Stimulated activated naive CD4-positive, alpha-beta T cell (primary cell): ENCODE data around the gene PDCD1.
"Not testable (repeated sequence)": the region's sequence is repeated elsewhere in the genome, so short reads cannot be mapped to it uniquely, and the experiment has no call there.

Source experiments
- DNase-seq, 6 experiments: peaks; one replicate each; lab custom pipeline; 2025; lab: John Stamatoyannopoulos, UW

PDCD1 gene

DNA sequence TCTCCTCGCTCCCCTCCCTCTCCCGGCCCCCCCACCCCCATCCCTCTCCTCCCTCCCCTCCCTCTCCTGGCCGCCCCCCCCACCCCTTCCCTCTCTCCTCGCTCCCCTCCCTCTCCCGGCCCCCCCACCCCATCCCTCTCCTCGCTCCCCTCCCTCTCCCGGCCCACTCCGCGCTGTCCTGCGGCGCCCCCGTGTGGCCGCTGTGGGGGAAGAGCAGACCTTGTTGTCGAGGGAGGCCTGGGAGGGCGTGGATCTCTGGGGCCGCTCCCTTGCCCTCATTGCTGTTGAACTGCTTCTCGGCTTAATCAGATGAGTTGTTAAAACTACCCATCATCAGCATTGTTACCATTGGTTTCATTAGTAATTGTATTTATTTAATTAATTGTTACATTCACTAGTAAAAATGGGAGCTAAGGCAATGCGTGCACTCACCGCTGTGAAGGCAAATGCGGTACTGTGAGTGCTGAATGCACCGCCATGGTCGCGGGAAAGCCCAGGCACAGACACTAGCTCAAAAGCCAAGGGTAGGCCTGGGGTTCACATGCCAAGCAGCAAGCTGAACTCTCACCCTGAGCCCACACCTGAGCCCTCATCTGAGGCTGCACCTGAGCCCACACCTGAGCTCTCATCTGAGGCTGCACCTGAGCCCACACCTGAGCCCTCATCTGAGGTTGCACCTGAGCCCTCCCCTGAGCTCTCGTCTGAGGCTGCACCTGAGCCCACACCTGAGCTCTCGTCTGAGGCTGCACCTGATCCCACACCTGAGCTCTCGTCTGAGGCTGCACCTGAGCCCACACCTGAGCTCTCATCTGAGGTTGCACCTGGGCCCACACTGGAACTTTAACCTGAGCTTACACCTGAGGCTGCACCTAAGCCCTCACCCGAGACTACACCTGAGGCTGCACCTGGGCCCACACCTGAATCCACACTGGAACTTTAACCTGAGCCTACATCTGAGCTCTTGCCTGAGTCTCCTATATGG is 19.6 kb upstream of the PDCD1 start:
- peak; percentile 53 to 76 (median 68) for DNase-seq

DNA sequence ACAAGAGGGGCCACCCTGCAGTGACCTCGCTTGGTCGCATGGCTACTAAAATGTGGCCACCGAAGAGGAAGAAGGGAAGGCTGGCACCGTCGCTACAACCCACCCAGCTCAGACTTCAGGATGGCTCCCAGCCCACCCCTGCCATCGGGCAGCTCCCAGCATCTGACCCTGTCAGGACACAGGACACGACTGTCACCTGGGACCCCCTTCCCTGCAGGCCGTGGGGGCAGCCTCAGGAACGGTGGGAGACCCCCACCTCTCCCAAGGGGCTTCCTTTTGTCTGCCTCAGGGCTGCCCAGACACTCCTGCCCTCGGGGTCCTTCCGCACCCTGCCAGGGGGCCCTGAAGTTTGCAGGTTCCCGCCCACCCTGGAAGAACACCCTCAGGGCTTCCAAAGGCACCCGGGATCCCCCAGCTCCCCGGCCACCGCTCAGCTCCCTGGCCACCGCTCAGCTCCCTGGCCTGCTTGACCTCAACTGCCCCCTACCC is 18.5 kb upstream of the PDCD1 start:
- no peak for DNase-seq

DNA sequence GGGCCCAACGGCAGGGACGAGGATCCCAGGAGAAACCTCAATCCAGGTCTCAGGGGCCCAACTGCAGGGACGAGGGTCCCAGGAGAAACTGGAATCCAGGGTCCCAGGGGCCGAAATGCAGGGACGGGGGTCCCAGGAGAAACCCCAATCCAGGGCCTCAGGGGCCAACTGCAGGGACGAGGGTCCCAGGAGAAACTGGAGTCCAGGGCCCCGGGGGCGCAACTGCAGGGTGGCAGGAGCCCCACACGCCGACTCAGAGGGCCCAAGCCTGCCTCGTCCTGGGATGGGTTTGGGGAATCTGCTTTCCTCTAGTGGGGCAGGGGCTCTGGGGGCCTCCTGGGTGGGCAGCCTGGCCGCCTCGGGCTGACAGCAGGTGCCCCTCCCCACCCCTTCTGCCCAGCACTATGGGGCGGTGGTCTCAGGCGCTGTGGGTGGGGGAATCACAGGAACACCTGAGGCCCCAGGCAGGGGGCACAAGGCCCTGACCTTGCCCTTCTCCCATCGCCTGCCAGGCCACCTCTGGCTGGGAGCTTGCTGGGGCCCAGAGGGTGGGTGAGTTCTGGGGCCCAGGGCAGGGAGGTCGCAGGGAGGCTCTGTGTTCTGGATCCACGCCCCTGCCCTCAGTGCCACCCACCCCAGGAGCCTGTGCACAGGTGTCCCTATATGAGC is 18.0 kb upstream of the PDCD1 start:
- no peak for DNase-seq

DNA sequence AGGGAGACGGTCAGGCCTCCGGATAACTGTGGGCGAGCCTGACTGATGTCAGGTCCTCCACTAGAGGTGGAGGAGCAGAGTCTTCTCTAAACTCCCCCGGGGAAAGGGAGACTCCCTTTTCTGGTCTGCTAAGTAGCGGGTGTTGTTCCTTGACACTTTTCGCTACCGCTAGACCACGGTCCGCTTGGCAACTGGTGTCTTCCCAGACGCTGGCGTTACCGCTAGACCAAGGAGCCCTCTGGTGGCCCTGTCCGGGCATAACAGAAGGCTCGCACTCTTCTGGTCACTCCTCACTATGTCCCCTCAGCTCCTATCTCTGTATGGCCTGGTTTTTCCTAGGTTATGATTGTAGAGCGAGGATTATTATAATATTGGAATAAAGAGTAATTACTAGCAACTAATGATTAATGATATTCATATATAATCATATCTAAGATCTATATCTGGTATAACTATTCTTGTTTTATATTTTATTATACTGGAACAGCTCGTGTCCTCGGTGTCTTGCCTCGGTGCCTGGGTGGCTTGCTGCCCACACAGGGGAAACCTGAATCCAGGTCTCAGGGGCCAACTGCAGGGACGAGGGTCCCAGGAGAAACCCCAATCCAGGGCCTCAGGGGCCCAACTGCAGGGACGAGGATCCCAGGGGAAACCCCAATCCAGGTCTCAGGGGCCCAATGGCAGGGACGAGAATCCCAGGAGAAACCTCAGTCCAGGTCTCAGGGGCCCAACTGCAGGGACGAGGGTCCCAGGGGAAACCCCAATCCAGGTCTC is 17.2 kb upstream of the PDCD1 start:
- not testable (repeated sequence) for DNase-seq

DNA sequence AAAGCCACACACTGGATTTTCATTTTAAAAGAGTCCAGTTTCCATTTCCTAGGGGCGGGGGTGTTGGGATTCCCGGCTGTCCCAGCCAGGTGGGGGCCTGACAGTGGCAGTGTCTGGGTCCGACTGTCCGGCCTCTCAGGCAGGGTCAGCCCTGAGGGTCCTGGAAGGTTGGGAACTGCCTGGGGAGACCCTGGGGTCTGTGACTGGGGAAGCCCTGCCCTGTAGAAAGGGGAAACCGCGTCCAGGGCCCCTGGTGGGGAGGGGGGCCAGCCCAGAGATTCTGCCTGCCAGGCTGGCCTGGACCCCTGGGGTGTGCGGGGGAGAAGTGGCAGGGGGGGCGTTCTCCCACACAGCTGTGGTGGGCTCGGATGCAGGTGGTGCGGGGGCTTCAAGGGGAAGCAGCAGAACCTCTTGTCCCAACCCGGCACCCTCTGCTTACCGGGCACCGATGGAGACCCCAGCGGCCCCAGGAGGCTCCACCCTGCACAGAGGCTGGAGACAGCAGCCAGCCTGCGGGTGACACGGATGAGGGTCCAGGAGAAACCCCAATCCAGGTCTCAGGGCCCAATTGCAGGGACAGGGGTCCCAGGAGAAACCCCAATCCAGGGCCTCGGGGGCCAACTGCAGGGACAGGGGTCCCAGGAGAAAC is 15.7 kb upstream of the PDCD1 start:
- DNase-seq = no peak

DNA sequence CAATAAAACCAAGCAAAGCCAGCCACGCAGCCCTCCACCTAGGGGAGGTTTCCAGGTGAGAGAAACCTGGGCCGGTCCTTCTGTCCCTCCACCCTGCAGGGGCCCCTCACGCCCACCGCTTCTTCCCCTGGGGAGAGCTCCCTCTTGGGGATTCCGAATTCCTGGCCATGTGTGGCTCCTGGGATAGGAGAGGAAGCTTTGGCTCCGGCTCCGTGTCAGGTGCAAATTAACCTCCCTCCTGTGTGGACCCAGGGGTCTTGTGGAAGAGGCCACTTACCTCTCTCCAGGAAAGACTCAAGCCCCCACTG is 15.1 kb upstream of the PDCD1 start:
- no peak for DNase-seq

DNA sequence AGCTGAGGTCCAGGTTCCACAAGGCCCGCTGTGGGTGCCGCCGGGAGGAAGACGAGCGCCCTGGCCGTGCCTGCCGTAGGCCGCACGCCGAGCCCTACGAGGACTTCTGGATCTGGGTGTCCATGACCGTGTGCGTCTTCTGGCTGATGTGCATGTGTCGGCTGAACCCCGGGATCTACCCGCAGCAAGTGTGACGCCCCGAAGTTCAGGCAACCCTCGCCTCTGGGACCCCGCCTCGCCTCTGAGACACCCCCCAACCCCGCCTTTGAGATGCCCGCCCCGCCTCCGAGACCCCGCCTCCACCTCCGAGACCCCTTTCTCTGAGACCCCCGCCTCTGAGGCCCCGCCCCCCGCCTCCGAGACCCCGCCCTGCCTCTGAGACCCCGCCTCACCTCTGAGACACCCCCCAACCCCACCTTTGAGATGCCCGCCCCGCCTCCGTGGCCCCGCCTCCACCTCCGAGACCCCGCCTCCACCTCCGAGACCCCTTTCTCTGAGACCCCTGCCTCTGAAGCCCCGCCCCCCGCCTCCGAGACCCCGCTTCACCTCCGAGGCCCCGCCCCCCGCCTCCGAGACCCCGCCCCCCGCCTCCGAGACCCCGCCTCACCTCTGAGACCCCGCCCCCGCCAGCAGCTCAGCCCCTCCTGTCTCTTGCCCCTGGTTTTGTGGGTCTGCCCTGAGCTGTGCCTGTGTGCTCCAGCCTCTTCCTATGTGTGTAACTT is 14.5 kb upstream of the PDCD1 start:
- DNase-seq = no peak

DNA sequence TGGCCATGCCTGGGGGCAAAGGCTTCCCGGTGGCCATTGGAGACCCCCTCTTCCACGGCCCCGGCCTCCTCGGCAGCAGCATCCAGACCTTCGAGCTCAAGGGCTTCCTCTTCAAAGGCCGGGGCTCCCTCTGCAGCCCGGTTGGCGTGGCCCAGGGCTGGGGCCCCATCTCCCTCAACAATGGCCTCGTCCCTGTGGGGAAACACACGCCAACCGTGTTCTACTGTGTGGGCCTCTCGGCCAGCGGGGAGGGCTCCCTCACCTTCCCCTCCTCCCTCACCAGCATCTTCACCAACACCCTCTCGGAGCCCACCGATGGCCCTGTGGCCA is 13.6 kb upstream of the PDCD1 start:
- no peak for DNase-seq

DNA sequence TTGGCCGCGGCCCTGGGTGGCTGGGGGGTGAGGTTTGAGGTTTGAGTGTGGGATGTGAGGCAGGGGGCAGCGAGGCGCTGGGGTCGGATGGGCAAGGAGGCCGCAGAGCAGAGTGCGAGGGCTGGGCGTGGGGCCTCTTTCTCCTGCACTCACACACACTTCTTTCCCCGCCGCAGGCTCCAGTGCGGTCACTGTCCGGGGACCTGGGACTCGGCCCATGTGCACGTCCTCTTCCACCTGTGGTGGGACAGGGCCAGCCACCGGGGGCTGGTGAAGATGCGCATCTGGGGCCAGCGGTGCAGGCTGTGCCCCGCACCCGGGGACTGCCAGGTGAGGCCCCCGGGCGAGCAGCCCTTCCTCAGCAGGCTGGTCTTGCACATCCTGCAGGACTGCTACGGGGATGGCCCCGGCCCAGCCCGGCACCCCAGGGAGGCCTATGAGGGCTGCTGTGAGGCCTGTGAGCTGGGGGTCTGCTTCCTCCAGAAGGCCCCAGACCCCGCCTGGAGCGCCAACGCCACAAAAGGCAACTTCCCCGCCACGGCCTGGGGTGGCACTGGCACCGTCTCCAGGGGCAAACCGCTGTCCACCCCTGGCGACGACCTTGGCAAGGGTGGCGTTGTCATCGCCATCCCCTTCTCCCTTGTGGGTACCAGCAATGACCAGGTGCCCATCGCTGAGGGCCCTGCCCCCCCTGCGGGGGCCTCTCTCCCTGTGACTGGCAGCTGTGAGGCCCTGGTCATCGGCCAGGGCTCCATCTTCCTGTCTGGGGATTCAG is 13.0 kb upstream of the PDCD1 start:
- no peak for DNase-seq

DNA sequence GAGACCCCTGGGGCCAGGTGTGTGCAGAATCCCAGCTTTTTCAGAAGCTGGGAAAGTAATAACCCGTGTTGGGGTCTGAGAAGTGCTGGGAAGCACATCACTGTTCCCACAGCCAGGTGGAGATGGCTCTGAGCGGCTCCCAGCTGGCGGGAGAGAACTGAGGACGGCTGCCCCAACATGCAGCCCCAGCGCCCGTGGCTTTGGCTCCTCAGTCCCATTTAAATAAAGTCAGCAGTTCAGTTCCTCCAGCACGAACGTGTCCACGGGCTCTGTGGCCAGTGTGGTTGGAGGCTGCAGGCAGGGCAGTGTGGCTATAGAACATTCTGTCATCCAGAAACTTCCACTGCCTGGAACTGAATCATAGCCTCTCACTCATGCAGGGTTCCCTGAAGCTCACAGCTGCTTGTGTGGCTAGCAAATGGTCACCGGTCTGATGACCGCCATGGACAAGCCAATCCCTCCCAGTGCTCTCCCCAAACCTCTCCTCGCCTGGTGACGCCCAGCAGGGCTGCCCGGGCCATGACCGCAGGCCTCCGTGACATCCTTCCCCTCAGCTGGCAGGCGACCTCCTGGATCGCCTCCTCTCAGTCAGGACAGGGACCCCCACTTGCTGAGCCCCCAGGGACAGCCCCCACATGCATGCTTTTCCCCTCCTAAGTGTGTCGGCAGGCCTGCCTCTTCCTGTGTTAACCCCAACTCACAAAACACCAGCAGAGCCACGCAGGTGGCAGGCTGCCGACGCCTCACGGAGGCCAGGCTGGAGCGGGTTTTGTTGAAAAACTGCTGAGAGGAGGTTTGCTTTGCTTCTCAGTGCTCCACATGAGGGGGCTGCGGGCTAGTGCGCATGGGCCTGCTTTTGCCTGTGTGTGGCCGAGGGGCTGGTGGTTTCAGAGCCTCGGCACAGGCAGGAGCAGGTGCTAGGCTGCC is 12.2 kb upstream of the PDCD1 start:
- no peak for DNase-seq

DNA sequence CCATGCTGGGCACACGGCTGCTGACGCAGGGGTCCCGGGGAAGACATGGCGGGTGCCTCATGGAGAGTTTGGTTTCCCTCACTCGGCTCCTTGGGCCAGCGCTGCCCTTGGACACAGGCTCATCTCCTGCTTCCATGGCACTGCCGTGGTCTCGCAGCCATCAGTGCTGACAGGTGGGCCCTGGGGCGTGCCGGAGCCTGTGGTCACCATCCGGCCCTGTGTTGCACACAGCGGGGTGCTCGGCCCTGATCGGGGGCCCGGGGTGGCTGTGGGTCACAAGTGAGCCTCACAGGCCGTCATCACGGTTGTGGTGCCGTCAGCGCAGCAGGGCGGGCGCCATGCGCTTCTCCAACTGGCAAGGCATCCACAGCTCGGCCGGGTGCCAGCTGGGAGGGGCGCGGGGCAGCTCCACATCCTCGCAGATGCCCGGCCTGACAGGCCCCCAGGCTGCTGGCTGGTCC is 11.4 kb upstream of the PDCD1 start:
- no peak for DNase-seq

DNA sequence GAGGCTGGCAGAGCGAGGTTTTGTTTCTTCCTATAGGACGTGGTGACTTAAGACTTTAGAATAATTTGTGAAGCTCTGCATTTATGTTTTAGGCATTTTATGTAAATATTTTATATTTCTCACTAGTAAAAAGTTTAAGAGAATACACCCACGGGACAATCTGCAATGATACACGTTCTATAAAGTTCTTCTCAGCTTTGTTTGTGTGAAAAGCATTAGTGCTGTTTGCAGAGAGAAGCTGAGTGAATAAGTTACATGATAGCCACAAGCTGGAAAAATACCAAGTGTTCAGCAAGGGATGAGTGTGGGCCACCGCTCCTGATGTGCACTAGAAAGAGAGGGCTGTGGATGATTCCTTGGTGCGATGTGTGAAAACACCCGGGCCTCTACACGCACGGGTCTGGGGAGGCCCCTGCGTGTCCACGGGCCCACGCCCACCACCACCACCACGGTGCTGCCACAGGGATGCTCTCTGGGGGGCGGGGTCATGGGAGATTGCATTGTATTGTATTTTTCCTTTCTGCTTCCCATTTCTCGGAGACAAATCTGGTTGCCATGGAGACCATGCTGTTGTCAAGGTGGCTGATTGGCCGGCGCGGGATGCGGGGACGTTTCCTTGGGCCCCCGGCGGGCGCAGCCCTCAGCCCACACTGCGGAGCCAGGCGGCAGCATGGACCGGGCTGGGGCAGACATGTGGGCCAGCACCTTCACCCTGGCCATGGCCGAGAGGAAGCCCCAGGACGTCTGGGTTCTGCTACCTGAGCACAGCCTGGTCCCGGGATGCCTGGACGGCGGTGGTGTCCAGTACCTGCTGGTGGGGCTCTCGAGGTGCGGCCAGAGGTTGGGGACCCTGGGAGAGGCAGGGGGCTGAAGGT is 10.6 kb upstream of the PDCD1 start, which contains the start of gene RTP5:
Gene RTP5 (plus strand): TSS at position 643 of the 875 bp plus-strand sequence. CDS start 28 bp downstream, at position 671.
- no peak for DNase-seq

DNA sequence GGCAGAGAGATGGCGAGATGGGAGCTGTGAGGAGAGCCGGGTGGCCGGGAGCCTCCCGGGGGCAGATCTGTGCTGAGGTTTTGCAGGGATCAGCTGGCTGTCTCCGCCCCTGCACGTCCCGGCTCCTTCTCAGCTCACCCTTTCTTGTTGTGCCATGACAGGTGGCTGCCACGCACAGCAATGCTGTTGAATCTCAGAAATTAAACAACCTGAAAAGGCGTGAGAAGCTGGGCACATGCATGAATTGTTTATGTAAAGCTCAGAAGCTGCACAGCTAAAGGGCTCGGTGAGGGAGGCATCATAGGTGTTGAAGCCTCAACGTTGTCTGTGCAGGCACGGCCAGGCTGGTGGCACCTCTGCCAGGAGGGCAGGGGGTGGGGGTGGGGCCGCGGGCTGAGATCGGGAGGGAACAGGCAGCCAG is 10.0 kb upstream of the PDCD1 start:
- no peak for DNase-seq

DNA sequence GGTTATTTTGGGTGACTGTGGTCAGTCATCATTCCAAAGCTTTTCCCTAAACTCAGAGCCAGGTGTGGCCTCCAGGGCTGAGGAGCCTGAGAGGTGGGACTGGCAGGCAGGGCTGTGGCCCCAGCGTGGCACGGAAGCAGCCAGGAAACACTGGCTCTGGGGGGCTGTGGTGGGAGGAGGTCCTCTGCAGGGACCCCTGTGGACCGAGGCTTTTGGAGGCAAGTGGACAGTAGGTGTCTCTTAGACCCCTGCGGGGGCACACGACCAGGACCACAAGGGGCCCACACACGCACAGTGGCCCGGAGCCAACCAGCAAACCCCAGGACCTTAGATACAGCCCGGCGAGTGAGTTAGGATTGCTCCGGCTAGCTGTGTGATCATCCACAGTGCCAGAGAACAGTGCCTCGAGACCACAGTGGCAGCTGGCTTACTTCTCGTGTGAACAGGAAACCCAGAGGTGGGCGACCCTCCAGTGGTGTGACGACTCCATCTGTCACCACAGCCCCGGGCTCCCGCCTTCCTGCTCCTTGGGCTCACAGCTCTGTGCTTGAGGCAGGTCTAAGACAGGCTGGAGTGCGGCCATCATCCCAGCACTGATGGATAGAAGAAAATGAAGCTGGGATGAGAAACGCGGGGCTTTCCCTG is 9.2 kb upstream of the PDCD1 start:
- peak in 3 of 6 experiments; percentile 18 to 55 (median 37) for DNase-seq

DNA sequence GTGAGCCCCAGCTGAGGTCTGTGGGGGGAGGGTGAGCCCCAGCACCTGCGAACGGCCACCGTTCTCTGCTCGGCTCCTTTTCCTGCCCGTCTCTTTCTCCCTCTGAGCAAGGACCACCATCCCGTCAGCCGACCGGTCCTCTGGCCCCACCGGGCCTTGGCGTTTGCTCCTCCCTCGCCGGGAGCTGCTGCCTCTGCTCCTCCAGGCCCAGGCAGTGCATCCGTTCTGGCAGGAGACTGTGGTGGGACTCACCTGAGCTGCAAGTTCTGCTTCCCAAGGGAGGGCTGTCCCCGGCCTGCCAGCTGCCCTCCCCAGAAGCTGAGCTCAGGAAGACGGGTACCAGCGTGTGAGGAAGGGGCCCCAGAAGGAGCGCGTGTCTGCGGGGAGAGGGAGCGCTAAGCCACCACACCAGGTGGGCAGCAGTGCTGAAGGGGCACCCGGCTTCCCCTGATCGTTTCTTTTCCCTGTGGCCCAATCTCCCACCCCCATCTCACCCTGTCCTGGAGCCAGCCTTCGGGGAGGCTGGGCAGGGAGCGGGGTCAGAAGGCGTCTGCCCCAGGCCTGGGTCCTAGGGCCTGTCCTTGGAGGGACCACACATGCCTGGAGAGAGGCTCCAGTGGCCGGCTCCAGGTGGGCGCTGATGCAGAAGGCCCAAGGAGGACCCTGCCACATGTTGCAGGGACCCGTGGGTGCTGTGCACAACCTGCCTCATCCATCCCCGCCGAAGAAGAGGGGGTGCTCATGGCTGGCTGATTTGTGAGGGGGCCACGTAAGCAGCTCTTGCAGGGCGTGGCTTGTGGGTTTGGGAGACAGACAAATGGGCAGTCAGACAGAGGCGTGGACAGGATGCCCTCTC is 8.3 kb upstream of the PDCD1 start:
- DNase-seq = no peak

DNA sequence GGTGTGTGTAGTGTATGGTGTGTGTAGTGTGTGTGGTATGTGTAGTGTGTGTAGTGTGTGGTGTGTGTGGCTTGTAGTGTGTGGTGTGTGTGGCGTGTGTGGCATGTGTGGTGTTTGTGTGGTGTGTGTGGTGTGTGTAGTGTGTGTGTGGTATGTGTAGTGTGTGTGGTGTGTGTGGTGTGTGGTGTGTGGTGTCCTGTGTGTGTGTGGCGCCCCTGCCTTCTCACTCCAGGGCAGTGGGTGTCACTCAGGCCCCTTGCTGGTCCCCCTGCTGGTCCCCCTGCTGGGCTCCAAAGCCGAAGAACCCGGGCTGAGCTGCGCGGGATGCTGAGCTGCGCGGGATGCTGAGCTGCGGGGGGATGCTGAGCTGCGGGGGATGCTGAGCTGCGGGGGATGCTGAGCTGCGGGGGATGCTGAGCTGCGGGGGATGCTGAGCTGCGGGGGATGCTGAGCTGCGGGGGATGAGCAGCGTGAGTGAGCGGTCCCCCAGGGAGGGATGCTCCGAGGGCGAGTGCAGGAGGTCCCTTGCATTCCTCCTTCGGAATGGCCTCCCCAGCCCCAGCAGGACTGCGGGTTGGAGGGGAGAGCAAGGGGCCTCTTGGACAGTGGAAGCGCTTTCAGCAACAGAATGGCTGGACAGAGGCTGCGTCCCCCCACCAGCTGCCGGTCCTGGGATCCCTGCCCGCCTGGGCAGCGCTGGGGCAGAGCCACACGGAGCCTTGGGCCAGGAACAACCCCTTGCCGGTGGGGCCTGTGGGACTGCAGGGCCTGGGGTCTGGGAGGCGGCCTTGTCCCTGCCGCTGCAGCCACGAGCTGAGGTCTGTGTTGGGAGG is 7.5 kb upstream of the PDCD1 start:
- no peak for DNase-seq
